SIG-M5 (cell line): Measurements from ENCODE around the gene CUEDC2.

Source experiments
- DNase-seq: peaks from one replicate; lab custom pipeline; 2025; lab: John Stamatoyannopoulos, UW

CUEDC2 gene

GRCh38 chr10:102409604-102410428 is 22.6 kb downstream of the CUEDC2 start:
- DNase-seq: no peak

- DNase-seq: no peak
These were observed 23.4 kb downstream of the CUEDC2 start for GRCh38 chr10:102408728-102409603.

GRCh38 chr10:102408131-102408727 is 24.1 kb downstream of the CUEDC2 start:
- DNase-seq: no peak

GRCh38 chr10:102407425-102408130 is 24.8 kb downstream of the CUEDC2 start:
- no peak for DNase-seq

- no peak for DNase-seq
These were observed 25.6 kb downstream of the CUEDC2 start for GRCh38 chr10:102406815-102407214.

- DNase-seq: no peak
These were observed 26.7 kb downstream of the CUEDC2 start for GRCh38 chr10:102405632-102406031.

- DNase-seq: no peak
These were observed 27.2 kb downstream of the CUEDC2 start for GRCh38 chr10:102405108-102405571.

- no peak for DNase-seq
These were observed 27.8 kb downstream of the CUEDC2 start for GRCh38 chr10:102404361-102405107.

GRCh38 chr10:102403115-102403514 is 29.3 kb downstream of the CUEDC2 start:
- DNase-seq: no peak

- DNase-seq: no peak
These were observed 29.9 kb downstream of the CUEDC2 start for GRCh38 chr10:102402512-102402896.

- DNase-seq: no peak
These were observed 30.5 kb downstream of the CUEDC2 start for GRCh38 chr10:102401735-102402511.

GRCh38 chr10:102401342-102401654 is 31.1 kb downstream of the CUEDC2 start:
- no peak for DNase-seq

- no peak for DNase-seq
These were observed 31.6 kb downstream of the CUEDC2 start for GRCh38 chr10:102400598-102401341.

- DNase-seq: no peak
These were observed 32.3 kb downstream of the CUEDC2 start for GRCh38 chr10:102400076-102400475.

- no peak for DNase-seq
These were observed 33.0 kb downstream of the CUEDC2 start for GRCh38 chr10:102399217-102400021.

- DNase-seq: no peak
These were observed 34.0 kb downstream of the CUEDC2 start for GRCh38 chr10:102398172-102399020.

- DNase-seq: no peak
These were observed 34.9 kb downstream of the CUEDC2 start for GRCh38 chr10:102397222-102398171.
